GM21381 (cell line): Measurements from ENCODE around the gene EMP2.
"Not testable (repeated sequence)": the region's sequence is repeated elsewhere in the genome, so short reads cannot be mapped to it uniquely, and the experiment has no call there.

Experiments
- ATAC-seq: cut with Tn5 transposase; IDR thresholded peaks from one replicate; pipeline ENCODE4 v1.9.1; 2021; ENCODE audit warnings: mild to moderate bottlenecking, moderate library complexity; ENCODE audit not compliant: unreplicated experiment

Gene EMP2

GRCh38 chr16:10554569-10554968 is 25.8 kb downstream of the EMP2 start:
- ATAC-seq: no peak

GRCh38 chr16:10552998-10553491 is 27.4 kb downstream of the EMP2 start:
- peak; percentile 91 for ATAC-seq

DNA sequence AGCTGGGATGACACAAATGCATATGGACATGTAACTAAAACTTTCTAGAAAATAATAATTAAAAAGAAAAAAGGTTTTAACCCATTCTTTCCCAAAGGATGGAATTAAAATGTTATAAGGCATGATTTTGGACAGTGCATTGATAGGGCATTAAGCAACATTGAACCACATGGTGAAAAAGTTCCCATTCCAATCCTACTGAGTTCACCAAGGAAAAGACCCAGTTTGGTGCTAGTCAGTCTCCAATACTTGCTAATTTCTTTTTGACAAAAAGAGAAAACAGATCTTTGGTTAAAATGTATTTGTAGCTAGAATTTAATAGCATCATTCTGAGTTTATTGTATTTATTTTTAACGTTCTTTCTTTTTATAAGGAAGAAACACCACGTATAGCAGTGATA is 28.1 kb downstream of the EMP2 start:
- no peak for ATAC-seq

GRCh38 chr16:10551881-10552280 is 28.5 kb downstream of the EMP2 start:
- no peak for ATAC-seq

GRCh38 chr16:10548404-10548803 is 32.0 kb downstream of the EMP2 start:
- ATAC-seq: no peak

DNA sequence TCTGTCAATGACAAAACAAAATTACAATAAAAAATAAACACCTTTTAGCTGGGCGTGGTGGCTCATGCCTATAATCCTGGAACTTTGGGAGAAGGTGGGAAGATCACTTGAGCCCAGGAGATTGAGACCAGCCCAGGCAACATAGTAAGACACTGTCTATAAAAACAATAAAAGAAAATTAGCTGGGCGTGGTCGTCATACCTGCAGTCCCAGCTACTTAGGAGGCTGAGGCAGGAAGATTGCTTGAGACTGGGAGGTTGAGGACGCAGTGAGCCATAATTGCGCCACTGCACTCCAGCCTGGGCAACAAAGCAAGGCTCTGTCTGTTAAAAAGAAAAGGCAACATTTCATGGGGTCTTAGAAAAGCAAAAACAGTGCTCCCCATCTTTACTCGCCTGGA is 32.7 kb downstream of the EMP2 start:
- no peak for ATAC-seq

- no peak for ATAC-seq
Observed at GRCh38 chr16:10543231-10543977, 37.0 kb downstream of the EMP2 start.

GRCh38 chr16:10541366-10541765 is 39.0 kb downstream of the EMP2 start:
- no peak for ATAC-seq

DNA sequence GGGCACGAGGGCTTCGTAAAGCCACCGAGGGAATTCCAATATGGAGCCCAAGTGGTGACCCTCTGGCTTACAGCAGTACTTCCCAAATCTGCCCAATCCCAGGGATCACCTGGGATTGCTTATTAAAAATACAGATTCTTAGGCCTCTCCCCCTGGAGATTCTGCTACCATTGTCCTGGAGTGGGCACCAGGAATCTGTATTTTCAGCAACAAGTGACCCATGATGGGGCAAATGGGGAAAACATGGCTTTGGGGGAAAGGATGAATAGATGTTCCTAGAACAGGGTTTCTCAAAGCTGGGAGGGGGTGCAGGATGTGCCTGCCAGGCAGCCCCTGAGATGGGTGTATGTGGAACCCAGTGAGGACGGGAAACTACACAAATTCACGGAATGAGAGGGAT is 40.6 kb downstream of the EMP2 start:
- ATAC-seq: no peak

DNA sequence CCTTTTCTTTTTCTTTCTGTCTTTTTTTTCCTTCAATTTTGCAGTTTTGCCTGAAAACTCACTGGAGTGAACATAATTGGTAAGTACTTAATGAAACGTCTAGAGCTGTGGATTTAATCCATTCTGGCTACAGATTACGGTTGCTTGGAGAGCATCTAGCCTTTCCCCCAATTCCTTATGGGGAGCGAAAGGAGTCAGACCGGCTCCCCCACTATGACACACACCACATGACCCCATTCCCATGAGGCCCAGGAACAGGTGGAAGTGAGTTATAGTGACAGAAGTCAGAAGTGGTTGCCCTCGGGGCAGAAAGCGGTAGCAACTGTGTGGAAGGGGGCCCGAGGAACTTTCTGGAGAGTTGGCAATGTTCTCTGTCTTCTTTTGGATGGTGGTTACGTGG is 41.2 kb downstream of the EMP2 start:
- no peak for ATAC-seq

DNA sequence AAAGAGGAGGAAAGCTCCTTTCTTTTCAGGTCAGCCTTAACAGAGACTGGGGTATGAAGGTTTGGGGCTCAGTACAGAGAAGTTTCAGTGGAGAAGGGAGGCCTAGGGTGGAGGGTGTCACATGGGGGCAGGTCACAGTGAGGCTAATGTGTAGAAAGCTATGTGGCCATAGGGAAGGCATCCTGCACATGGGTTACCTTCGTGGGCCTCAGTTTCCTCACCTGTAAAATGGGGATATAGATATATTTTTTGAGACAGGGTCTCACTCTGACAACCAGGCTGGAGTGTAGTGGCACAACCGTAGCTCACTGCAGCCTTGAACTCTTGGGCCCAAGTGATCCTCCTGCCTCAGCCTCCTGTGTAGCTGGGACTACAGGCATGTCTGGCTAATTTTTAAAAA is 41.8 kb downstream of the EMP2 start:
- ATAC-seq: no peak

GRCh38 chr16:10537946-10538345 is 42.5 kb downstream of the EMP2 start:
- ATAC-seq: no peak

DNA sequence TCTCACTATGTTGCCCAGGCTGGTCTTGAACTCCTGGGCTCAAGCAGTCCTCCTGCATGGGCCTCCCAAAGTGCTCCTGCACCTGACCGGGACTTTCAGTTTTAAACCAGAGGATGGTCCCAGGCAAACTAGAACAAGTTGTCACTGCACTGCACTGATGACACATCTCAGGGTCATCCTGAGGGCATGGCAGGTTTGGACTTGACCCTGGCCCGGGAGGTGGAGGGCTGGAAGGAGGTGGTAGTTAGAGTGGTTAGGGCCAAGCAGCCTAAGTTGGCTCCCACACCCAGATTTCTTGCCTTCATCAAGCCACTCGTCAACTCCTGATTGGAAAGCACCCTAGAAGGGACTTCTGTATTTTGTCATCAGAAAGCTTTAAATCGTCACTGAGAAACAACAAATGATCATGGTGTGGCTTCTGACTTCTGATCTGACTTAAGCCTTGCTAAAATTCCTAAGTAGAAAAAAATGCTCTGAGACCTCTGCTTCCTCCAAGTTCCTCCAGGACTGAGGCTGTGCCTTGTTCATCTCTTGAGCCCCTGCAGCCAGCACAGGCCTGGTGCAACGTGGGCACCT is 43.5 kb downstream of the EMP2 start:
- no peak for ATAC-seq

DNA sequence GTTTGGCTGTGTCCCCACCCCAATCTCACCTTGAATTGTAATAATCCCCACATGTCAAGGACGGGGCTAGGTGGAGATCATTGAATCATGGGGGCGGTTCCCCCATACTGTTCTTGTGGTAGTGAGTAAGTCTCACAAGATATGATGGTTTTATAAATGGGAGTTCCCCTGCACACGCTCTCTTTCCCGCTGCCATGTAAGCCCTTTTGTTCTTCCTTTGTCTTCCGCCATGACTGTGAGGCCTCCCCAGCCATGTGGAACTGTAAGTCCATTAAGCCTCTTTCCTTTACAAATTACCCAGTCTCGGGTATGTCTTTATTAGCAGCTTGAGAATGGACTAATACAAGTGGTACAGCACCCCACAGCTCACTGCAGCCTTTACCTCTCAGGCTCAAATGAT is 44.1 kb downstream of the EMP2 start:
- ATAC-seq: not testable (repeated sequence)

DNA sequence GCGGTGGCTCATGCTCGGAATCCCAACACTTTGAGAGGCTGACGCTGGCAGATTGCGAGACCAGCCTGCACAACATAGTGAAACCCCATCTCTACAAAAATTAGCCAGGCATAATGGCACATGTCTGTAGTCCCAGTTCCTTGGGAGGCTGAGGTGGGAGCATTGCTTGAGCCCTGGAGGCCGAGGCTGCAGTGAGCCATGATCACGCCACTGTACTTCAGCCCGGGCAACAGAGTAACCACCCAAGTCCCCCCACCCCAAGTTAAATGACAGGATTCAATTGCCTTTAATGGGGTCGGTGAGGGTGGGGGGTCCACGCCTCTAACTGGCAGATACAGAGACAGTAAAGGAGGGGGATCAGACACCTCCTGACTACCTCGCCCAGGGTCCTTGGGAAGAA is 44.9 kb downstream of the EMP2 start:
- ATAC-seq: no peak

- ATAC-seq: no peak
Observed at GRCh38 chr16:10534748-10535147, 45.6 kb downstream of the EMP2 start.

DNA sequence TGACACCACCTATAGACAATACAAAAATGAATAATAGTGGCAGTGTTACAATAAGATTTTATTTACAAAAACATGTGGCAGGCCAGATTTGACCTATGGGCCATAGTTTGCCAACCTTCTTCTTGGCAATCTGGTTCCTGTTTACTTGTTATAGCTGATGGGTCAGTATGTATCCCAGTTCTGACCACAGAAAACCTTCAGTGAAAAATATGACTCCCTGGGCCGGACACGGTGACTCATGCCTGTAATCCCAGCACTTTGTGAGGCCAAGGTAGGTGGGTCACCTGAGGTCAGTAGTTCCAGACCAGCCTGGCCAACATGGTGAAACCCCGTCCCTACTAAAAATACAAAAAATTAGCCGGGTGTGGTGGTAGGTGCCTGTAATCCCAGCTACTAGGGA is 46.8 kb downstream of the EMP2 start:
- ATAC-seq: not testable (repeated sequence)

DNA sequence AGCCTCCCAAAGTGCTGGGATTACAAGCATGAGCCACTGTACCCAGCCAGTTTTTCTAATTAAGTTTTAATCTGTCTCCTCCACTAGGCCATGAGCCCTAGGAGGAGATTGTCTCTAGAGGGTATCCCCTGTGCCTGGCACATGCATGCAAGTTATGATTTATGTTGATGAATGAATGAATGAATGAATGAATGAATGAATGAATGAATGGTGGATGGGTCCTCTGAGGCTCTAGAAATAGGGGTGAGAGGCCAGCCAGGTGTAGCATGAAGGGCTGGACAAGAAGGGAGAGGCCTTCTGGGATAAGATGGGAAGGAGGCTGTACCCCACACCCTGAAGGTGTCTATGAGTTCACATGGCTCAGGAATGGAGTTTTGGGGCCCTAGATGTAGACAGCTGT is 48.8 kb downstream of the EMP2 start:
- no peak for ATAC-seq

- ATAC-seq: no peak
Observed at GRCh38 chr16:10530685-10531084, 49.7 kb downstream of the EMP2 start.

DNA sequence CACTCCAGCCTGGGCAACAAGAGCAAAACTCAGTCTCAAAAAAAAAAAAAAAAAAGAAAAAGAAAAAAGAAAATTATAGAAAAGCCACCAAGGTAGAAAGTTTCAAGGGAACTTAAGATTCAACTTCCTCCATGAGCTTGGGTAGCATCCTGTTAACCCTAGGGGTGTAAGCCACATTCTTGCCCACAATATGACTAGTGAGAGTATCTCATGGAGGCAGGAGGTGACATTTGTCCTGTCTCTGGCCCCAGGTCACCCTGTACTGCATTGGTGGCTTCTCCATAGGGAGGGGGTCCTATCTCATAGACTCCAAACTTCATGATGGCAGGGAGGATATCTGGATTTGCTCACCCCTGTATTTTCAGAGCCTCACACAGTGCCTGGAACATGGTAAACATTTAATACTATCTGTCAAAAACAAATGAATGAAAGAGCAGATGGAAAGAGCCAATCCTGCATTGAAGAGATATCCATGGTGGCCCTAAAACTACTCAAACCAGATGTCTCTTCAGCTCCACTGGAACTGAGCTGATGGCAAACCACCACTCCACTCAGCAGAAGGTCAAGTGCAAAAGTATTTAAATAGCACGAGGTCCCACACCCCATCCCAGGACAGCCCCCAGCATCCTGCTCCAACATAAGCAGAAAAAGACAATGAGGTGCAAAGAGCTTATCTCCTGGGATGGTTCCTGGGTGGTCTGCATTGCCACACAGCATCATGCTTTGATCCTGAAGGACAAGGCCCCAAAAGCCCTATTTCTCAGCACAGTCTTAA is 50.3 kb downstream of the EMP2 start:
- no peak for ATAC-seq

DNA sequence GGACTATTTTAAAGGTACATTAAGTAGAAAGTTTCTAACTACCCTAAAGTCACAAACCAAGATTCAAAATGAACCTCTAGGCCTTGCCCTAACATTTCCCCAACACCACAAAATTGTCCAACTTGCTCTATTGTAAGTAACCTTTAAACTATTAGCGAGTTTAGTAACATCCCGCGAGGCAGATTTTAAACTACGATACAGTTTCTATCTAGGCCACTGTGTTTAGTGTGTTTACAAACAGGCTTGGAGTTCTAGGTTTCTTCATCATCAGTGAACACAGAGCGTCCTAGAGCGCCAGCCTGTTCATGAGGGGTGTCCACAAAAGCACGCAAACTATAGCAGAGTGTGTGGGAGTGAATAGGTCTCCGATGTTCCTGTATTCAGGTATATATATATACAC is 51.8 kb downstream of the EMP2 start:
- ATAC-seq: no peak

- no peak for ATAC-seq
Observed at GRCh38 chr16:10526962-10527361, 53.4 kb downstream of the EMP2 start.
